Measurements from ENCODE around the gene BMPR1A.

- no peak for TF ChIP-seq CTCF (IDR thresholded peaks at IDR 0.05)
- no peak for TF ChIP-seq POLR2A (IDR thresholded peaks at IDR 0.05)
These were observed 12.2 kb upstream of the BMPR1A start for GRCh38 chr10:86744067-86744725.
